Hematopoietic multipotent progenitor cell treated with erythropoietin and hydrocortisone succinate and interleukin-3 and kit ligand, for 15 days (in vitro differentiated cells): ENCODE results near the gene KRT84.

Experiments used
- DNase-seq: peaks from one replicate; pipeline ENCODE4 v3.0.0-alpha.2; 2015; ENCODE audit warnings: low spot score

The KRT84 gene, protein sequence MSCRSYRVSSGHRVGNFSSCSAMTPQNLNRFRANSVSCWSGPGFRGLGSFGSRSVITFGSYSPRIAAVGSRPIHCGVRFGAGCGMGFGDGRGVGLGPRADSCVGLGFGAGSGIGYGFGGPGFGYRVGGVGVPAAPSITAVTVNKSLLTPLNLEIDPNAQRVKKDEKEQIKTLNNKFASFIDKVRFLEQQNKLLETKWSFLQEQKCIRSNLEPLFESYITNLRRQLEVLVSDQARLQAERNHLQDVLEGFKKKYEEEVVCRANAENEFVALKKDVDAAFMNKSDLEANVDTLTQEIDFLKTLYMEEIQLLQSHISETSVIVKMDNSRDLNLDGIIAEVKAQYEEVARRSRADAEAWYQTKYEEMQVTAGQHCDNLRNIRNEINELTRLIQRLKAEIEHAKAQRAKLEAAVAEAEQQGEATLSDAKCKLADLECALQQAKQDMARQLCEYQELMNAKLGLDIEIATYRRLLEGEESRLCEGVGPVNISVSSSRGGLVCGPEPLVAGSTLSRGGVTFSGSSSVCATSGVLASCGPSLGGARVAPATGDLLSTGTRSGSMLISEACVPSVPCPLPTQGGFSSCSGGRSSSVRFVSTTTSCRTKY

GRCh38 chr12:52385226-52385702 is at the start of gene KRT84:
Gene KRT84 (minus strand): TSS chr12:52385652. CDS start chr12:52385585, 67 bp downstream.
- no peak for DNase-seq

DNA sequence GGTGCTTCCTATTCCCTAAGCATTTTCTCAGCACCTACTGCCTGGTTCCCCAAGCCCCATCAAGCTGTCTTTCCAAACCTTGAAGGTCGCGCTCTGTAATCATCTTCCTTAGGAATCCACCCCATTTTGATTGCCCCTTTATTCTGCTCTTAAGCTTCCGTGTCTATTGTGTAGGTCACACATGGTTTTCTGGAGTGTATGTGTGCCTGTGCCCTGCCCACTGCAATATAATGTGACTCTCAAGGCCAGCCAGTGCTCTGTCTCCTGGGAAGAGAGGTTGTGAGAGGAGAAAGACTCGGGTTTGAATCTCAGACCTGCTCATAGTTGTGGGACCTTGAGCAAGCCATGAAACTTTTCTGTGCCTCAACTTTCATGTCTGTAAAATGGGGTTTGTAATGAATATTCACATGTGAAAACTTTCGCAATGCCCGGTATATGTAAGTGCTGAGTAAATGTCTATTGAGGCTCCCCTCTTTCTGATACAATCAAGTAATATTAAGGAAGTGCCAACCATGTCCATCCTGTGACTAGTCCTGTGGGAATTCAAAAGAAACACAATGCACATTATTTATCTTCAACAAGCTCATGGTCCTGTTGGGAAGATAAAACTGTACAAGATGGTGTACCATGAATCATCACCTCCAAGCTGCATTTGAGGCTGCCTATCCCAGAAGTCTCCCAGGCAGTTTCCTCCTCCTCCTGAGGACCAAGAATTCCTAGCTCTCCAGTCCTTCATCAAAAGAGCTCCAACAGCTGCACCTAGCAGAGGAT is 49.5 kb upstream of the KRT84 start:
- no peak for DNase-seq

DNA sequence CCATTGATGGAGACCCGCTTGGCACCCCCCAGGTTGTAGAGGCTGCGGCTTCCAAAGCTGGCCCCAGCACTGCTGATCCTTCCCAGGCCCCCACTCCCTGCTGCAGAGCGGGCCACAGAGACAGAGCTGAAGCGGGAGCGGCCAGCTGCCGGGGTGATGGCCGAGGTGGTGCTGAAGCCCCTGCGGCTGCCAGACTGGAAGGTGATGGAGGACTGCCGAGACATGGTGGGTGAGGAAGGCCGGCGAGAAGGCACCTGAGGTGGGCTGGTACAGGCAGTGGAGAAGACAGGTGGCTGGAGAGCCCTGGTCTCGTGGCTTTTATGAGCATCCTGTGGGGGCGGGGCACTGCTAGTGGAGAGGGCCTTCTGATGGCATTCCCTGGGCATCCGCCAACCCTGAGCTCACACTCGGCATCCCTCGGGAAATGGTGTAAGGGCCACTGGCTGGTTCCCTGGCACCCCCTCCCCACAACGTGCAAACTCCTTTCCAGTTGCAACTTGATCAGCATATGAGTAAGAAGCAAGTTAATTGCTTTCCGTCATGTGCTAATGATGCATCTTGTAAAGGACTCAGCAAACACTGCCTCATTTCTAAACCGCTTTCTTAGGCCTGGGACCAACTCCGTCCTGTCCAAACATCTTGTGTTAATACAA is 48.8 kb upstream of the KRT84 start, which contains the start of gene KRT75:
TSS of gene KRT75 (minus strand) at position 291 of the 653 bp plus-strand sequence. CDS start at position 224, 67 bp downstream.
- no peak for DNase-seq

DNA sequence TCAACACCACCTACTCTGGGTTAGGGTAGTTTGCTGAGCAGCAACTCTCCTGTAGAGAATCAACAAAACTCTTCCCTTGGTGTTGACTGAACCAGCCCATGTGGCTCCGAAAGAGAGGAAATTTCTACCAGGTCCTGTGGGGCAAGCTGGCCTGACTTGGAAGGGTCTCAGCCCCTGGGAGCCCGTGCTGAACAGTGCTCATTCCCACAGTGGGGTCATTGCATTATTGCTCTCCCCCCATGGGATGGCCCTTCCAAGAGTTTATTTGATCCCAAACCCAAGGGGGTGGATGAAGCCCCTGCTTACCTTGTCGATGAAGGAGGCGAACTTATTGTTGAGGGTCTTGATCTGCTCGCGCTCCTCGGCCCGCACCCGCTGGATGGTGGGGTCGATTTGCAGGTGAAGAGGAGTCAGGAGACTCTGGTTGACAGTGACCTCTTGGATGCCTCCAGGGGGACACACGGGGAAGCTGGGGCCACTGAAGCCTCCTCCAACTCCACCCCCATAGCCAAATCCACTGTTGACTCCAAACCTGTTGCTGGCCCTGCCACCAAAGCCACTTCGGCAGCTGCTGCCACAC is 48.1 kb upstream of the KRT84 start:
- DNase-seq: no peak

DNA sequence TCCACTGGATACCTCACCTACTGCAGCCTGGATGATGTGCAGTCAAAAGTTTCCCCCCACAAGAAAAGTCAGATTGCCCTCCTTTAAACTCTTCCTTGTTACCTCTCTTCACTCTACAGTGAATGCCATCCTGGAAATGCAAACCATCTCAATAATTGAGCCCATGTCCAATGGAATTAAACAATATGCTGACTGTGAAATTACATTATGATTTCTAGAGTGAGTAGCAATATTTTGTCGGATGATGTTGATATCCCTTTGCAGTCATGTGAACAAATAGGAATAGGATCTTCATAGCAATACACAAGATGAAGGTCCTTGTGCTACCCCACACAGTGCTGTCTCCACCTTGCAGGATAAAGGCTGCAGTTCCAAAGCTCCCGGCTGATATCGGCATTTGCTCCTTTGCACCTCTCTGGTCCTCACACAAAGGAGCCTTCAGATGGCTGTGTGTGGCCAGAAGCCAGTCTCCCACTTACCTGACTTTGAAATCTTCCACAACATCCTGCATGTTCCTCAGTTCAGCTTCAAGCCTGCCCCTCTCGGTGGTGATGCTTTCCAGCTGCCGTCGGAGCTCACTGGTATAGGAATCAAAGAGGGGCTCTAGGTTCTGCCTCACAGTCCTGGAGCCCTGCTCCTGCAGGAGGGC is 47.2 kb upstream of the KRT84 start:
- DNase-seq: no peak

GRCh38 chr12:52428121-52428520 is 42.7 kb upstream of the KRT84 start:
- DNase-seq: no peak

- no peak for DNase-seq
Observed at GRCh38 chr12:52427083-52427482, 41.6 kb upstream of the KRT84 start.

GRCh38 chr12:52426034-52426433 is 40.6 kb upstream of the KRT84 start:
- no peak for DNase-seq

GRCh38 chr12:52425466-52425865 is 40.0 kb upstream of the KRT84 start:
- no peak for DNase-seq

GRCh38 chr12:52423661-52424500 is 38.4 kb upstream of the KRT84 start:
- DNase-seq: no peak

DNA sequence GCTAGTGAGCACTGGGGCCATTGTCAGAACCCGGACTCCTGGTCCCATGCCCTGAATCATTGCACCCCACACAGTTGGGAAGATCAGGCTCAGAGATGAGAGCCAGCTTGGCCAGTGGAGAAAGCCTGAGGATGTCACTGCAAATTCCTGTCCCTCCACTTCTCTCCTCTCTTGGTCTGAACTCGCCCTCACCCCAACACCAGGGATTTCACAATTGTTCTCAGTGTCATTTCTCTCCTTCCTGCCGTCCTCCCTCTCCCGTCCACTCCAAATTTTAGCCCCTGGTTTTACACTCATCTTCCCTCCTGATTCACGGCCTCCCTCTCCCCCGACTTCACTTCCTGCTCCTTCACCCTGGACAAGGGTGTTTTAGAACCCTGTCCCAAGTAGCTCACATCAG is 37.6 kb upstream of the KRT84 start:
- DNase-seq: no peak

DNA sequence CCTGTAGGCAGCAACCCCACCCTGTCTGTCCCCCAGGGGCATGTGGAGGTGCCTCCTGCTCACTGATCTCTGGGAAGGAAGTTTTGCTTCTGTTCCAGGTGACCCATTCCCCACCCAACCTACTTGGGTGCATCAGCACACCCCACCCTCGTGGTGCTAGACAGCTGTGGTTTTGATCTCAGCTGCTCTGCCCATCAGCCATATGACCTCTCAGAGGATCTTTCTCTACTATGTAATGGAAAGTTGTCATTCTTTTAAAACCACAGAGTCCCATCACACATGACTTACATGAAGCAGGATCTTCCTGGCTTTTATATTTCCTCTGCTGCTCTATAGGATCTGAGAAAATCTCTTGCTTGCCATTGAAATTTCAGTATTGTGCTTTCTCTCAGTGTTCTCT is 34.2 kb upstream of the KRT84 start:
- DNase-seq: no peak

GRCh38 chr12:52418576-52419110 is 33.2 kb upstream of the KRT84 start:
- no peak for DNase-seq

GRCh38 chr12:52417740-52418139 is 32.3 kb upstream of the KRT84 start:
- DNase-seq: no peak

DNA sequence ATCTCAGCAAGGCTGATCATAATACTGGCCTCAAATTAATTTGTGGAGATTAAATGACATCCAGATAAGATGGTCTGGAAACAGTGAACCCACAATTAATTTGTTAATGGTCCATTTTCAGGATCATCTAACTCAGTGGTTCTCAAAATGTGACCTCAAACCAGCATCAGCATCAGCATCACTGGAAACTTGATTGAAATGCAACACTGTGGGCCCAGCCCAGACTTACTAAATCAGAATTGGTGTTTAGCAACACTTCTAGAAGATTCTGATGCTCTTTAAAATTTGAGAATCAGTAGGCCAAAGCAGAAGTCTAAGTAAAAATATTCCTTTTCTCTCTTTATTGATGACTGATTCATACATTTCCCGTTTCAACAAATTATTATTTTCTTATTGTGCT is 31.3 kb upstream of the KRT84 start:
- no peak for DNase-seq

DNA sequence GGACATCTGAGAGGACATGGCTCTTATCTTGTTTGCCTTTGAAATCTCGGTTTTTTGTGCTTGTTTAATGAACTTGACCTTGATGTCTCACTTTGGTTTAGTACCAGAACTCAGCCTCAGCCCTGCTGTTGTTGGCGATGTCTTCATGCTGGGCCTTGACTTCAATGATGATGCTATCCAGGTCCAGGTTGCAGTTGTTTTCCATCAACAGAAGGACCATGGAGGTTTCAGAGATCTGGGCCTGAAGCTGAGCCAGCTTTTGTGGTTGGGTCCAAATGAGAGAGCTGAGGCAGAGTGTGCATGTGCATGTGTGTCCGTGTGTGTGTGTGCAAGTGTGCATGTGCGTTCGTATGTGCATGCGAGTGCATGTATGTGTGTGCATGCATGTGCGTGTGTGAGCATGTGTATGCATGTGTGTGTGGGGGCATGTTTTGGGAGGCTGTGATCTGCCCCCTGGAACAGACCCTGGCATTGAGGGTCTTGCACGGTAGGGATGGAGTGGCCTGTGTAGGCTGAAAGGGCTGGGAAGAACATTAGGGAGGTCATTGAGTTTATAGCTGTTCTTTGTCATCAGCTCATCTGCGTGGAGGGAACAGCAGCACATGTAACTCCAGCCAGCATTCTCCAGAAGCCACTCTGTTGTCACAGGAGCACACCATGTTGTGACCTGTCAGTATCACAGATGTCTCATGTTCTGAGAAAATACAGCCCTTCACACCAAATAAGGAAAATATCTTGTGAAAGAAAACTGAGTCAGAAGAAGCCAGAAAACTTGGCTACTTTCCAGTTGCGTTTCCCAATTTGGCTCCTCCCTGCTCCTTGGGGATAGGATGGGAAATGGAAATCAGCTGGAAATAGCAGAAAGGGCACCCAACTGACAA is 30.7 kb upstream of the KRT84 start:
- no peak for DNase-seq

DNA sequence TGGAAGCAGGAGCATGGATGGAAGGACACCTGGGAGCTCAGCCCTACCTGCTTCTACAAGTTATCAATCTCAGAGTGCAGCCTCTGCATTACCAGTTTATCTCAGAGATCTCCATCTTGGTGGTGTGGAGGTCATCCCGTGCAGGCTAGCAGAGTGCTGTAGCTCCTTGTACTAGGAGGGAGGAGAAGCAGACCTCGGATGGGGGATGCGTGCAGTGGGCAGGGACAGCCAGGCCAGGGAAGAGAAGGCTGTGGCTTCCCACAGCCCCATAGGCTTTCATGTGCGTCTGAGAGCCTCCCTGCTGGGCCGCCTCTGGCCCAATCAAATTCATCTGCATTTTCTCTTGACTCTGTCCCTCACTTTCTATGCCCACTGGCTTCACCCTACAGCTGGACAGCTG is 29.5 kb upstream of the KRT84 start:
- DNase-seq: no peak

DNA sequence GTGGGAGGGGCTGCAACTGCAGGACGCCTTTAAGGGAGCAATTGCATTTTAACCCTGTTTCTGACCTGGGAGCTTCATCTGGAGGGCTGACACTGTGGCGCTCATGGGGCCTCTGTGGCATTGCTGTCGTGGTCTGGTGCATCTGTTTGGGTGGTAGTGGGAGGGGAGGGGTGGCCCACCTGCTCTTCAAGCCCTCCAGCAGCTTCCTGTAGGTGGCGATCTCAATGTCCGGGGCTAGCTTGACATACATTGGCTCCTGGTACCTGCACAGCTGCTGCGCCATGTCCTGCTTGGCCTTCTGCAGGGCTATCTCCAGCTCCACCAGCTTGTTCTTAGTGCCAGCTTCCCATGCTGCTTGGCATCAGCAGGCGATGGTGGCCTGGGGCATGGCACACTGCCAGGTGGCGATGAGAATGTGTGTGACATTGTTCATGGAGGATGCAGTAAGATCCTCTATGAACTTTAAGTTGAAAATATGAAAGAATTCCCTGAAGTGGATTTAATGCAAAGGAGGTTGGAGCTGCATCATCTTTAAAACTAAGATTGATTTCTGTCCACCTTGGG is 28.4 kb upstream of the KRT84 start:
- no peak for DNase-seq

- no peak for DNase-seq
Observed at GRCh38 chr12:52413202-52413601, 27.8 kb upstream of the KRT84 start.
